Measurements from ENCODE around the gene RAB17.
"Not testable (repeated sequence)": the region's sequence is repeated elsewhere in the genome, so short reads cannot be mapped to it uniquely, and the experiment has no call there.

The RAB17 gene

DNA sequence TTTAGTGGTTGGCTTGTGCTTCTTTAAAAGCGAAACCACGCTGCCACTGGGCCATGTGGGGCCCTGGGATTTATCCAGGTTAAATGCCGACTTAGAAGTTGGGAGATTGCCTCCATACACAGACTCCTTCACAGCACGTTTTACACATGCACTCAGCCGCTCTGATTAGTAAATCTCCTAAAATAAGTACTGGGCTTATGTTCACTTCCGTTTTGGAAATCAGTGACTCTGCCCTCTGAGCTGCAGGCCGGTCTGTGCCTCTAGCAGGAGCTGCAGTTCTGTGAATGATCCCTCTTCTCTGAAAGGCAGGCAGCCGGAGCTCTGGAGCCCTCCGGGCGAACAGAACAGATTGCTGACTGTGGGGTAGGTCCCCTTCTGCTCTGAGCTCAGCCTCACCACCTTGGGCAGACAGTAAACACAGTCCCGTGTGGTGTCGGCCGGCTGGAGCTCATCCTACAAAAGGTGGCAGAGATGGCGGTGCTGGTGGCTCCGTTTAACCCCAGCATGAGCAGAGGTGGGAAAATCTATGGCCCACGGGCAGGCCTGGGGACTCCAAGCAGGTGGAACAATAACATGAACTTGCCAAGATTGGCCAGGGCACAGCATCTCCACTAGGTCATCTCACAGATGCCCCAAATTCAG lies 9.8 kb upstream of the RAB17 start:
- DNase-seq (ENCODE audit: insufficient read length, low spot score) (no peak), FAIRE-seq (no peak)
- TF ChIP-seq SPI1 (IDR thresholded peaks at IDR 0.05; ENCODE audit: low read depth, low read length), result no peak
- no peak for TF ChIP-seq POU2F2 (IDR thresholded peaks at IDR 0.05; ENCODE audit: low read depth, low read length)
- no peak for TF ChIP-seq POLR2AphosphoS5 (IDR thresholded peaks at IDR 0.05; ENCODE audit: low read depth, low read length)
- TF ChIP-seq PAX5 (IDR thresholded peaks at IDR 0.05; ENCODE audit: insufficient read depth, low read length, severe bottlenecking), result no peak
- TF ChIP-seq POLR2A (IDR thresholded peaks at IDR 0.05; ENCODE audit: low read depth, low read length), result no peak

DNA sequence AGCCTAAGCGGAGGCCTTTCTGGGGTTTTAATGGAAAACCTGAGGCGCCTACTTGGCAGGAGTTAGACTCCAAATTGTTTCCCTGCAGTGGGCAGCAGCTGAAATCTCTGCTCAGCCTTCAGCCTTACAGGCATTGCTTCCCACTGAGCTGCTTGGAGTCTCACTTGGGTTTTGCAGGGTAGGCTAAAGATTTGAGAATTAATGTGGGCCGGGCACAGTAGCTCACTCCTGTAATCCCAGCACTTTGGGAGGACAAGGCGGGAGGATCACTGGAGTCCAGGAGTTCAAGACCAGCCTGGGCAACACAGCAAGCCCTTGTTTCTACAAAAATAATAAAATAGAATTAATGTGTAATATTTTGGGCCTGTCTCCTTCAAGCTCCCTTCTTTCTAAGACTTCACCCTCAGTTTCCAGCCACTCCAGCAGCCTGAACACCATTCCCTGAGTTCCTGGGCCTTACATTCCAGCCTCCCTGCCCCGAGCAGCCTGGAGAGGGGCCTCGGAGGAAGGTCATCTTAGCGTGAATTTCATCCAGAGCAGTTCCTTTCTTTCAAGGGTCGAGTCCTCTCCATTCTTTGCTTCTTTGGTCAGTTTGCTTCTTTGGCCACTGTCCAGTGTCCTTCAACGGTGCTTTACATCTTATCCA lies 9.1 kb upstream of the RAB17 start:
- DNase-seq (ENCODE audit: insufficient read length, low spot score), result no peak
- TF ChIP-seq PAX5 (IDR thresholded peaks at IDR 0.05; ENCODE audit: insufficient read depth, low read length, severe bottlenecking) (no peak), POU2F2 (IDR thresholded peaks at IDR 0.05; ENCODE audit: low read depth, low read length) (no peak), POLR2A (IDR thresholded peaks at IDR 0.05; ENCODE audit: low read depth, low read length) (no peak), TAF1 (IDR thresholded peaks at IDR 0.05; ENCODE audit: low read depth, low read length) (no peak)
- no peak for FAIRE-seq

DNA sequence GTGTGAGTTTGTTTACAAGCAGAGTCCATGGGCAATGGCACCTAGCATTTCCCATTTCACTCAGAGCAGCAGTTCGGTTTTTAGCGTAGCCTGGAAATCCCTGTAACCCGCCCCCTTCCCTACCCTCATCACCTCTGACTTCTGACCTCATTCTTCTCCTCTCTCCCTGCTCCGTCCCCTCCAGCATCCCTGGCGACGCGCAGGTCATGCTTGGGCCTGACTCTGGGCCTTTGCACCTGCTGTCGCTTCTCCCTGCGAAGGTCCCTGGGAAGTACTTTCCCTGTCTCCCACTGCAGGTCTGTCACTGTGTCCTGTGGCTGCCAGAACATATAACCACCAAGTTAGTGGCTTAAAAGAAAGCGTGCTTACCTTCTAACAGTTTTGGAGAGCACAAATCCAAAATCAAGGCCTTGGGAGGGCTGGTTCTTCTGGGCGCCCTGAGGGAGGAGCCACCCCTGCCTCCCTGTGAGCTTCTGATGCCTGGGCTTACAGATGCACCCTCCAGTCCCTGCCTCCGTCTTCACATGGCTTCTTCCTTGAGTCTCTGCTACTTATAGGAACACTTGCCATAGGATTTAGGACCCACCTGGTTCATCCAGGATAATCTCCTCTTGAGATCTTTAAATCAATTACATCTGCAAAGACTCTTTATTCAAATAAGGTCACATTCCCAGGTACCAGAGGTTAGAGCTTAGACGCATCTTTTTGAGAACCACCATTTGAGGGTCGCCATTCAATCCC lies 8.1 kb upstream of the RAB17 start:
- FAIRE-seq, result no peak
- no peak for TF ChIP-seq POLR2A (IDR thresholded peaks at IDR 0.05; ENCODE audit: low read depth, low read length)
- no peak for TF ChIP-seq PAX5 (IDR thresholded peaks at IDR 0.05; ENCODE audit: insufficient read depth, low read length, severe bottlenecking)
- TF ChIP-seq TAF1 (IDR thresholded peaks at IDR 0.05; ENCODE audit: low read depth, low read length), result no peak
- no peak for TF ChIP-seq SPI1 (IDR thresholded peaks at IDR 0.05; ENCODE audit: low read depth, low read length)
- no peak for TF ChIP-seq POU2F2 (IDR thresholded peaks at IDR 0.05; ENCODE audit: low read depth, low read length)
- no peak for TF ChIP-seq POLR2AphosphoS5 (IDR thresholded peaks at IDR 0.05; ENCODE audit: low read depth, low read length)

DNA sequence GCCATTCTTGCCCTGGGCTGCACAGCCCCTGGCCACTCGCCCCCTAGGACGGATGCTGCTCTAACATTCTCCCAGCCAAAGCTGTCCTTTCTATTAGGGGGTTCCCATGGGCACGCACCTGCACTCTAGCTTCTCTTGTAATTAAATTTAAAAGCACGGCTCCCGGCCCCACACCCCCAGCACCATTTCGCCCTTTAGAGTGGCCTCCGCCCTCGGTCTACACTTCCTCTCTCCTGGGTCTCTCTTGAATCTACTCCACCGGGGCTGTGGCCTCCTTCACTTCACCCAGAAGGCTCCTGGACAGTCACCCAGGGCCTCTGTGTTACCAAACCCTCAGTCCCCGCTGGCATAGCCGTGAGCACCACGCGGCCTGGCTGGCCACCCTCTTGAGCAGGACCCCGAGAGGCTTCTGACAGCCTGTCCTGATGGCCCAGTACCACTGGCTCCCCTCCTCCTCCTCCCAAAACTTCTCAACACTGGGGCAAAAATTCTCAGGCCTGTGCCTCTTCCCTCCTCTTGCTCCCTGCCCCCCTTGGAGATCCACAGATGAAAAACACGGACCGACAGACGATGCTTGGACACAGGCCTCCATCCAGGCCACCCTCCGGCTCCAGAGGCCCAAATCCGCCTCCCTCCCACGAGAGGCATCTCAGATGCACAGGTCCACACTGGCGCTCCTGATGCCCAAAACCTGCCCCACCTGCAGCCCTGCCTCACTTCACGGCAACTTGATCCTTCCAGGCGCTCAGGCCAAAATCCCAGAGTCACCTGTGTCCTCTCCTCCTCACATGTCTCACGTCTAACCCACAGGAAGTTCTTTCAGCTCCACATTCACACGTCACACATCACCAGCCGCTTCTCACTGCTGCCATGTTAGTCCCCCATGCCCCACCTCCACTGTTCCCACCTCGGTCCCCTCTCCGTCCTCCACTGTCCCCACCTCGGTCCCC lies 6.9 kb upstream of the RAB17 start:
- no peak for TF ChIP-seq POLR2AphosphoS5 (IDR thresholded peaks at IDR 0.05; ENCODE audit: low read depth, low read length)
- TF ChIP-seq TAF1 (IDR thresholded peaks at IDR 0.05; ENCODE audit: low read depth, low read length), result no peak
- TF ChIP-seq POLR2A (IDR thresholded peaks at IDR 0.05; ENCODE audit: low read depth, low read length), result no peak
- no peak for TF ChIP-seq SPI1 (IDR thresholded peaks at IDR 0.05; ENCODE audit: low read depth, low read length)
- TF ChIP-seq POU2F2 (IDR thresholded peaks at IDR 0.05; ENCODE audit: low read depth, low read length), result no peak
- TF ChIP-seq PAX5 (IDR thresholded peaks at IDR 0.05; ENCODE audit: insufficient read depth, low read length, severe bottlenecking), result no peak
- FAIRE-seq (no peak), DNase-seq (ENCODE audit: insufficient read length, low spot score) (no peak)

More for the DNA sequence above, 8.1 kb upstream of the RAB17 start:
- DNase-seq (ENCODE audit: insufficient read length, low spot score), result no peak

DNA sequence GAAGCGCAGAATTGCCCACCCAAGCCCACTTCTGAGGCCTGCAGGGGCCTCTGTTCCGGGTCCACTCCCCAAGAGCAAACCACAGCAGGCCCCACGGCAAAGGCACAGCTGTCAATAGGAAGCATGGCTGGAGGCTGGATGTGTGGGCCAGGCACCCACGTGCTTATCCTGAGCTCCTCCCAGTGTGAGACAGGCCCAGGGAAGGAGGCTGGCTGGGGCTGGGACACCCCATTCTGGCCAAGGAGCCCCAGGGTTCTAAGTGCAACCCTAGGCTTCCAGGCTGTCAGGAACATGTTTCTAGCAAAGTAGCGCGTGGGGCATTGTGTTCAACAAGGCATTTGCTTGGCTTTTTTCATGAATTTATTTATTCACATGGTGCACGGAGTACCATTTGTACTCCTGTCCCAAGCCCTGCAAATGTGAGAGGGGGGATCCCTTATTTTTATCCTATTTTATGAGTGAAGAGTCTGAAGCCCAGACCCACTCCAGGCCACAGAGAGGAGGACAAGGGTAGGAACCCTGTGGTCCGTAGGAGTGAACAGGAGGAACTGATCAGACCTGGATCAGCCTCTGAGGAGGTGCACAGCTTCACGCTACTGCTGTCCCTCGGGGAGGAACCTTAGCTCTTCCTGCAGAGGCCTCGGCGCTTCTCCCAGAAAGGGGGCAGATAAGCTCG lies 6.1 kb upstream of the RAB17 start:
- DNase-seq (ENCODE audit: insufficient read length, low spot score) (no peak), FAIRE-seq (no peak)
- TF ChIP-seq POLR2AphosphoS5 (IDR thresholded peaks at IDR 0.05; ENCODE audit: low read depth, low read length) (no peak), POU2F2 (IDR thresholded peaks at IDR 0.05; ENCODE audit: low read depth, low read length) (no peak), SPI1 (IDR thresholded peaks at IDR 0.05; ENCODE audit: low read depth, low read length) (no peak), TAF1 (IDR thresholded peaks at IDR 0.05; ENCODE audit: low read depth, low read length) (no peak), PAX5 (IDR thresholded peaks at IDR 0.05; ENCODE audit: insufficient read depth, low read length, severe bottlenecking) (no peak), POLR2A (IDR thresholded peaks at IDR 0.05; ENCODE audit: low read depth, low read length) (no peak)

DNA sequence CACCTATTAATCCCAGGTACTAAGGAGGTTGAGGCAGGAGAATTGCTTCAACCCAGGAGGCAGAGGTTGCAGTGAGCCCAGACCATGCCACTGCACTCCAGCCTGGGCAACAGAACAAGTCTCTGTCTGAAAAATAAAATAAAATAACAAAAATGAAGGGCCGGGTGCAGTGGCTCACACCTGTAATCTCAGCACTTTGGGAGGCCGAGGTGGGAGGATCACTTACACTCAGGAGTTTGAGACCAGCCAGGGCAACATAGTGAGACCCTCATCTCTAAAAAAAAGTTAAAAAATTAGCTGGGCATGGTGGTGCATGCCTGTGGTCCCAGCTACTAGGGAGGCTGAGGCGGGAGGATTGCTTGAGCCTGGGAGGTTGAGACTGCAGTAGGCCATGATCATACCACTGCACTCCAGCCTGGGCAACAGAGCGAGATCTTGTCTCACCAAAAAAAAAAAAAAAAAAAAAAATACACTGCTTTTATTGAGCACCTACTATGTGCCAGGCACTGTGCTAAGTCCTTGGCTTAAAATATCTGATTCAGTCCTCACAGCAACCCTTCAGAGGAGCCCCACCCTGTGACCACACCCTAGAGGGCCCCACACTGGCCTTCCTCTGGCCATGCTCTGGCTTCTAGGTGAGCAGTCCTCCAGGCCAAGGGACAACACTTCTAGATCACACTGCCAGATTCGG lies 5.4 kb upstream of the RAB17 start:
- FAIRE-seq; DNase-seq (ENCODE audit: insufficient read length, low spot score): not testable (repeated sequence)

DNA sequence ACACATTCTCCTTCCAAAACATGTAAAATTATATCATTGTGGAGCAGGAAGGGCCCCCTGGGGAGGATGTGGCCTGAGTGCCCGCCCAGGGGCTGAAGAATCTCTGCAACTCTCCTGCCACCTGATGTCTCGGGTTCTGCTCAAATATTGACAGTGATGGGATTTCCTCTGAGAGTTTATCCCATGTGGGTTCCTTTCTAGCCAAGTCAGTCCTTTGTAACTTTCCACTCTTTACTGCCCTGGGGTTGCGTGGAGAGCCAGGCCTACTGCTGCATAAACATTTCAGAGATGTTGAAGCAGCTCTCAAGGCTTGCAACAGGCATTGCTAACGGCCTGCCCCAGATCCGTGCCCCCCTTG lies 4.0 kb upstream of the RAB17 start:
- TF ChIP-seq POU2F2 (IDR thresholded peaks at IDR 0.05; ENCODE audit: low read depth, low read length) (no peak), SPI1 (IDR thresholded peaks at IDR 0.05; ENCODE audit: low read depth, low read length) (no peak), TAF1 (IDR thresholded peaks at IDR 0.05; ENCODE audit: low read depth, low read length) (no peak), POLR2AphosphoS5 (IDR thresholded peaks at IDR 0.05; ENCODE audit: low read depth, low read length) (no peak), PAX5 (IDR thresholded peaks at IDR 0.05; ENCODE audit: insufficient read depth, low read length, severe bottlenecking) (no peak), POLR2A (IDR thresholded peaks at IDR 0.05; ENCODE audit: low read depth, low read length) (no peak)
- FAIRE-seq, result no peak
- no peak for DNase-seq (ENCODE audit: insufficient read length, low spot score)

DNA sequence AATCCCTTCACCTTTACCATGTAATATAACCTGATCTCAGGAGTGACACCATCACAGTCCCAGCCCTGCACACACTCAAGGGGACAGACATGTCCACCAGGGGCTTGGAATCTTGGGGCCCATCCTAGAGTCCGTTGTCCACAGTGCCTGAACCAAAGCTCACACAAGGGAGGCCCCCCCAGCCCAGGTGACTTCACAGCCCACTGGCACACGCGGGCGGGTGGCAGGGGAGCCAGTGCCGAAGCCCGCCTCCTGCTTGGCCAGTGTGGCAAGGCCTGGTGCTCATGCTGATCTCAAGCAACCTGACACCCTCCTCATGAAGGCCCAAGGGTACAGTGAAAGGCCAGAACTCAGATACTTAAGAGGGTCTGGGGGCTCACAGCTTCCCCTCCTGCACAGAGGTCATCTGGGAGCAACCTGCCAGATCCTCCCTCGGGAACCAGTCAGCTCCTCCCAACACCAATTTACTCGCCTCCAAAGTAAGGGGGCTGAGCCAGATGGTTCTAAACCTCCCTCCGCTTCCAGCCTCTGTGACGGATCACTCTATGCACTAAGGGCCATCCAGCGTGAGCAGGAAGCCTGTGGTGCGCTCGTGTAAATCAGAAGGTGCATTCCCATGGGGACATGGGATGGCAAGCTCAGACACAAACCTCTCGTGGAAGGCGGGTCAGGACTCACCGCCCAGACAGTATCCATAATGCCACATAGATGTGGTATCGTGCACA lies 3.2 kb upstream of the RAB17 start:
- FAIRE-seq (no peak), DNase-seq (ENCODE audit: insufficient read length, low spot score) (no peak)
- no peak for TF ChIP-seq PAX5 (IDR thresholded peaks at IDR 0.05; ENCODE audit: insufficient read depth, low read length, severe bottlenecking)

All from GM12891 (cell line).